NOMO-1 treated with dmso at 0.1 percent for 144 hours (cell line): ENCODE measurements around the gene HK1.
A peak's percentile ranks its signal among the peaks of the same experiment; 100 is the strongest.

Experiments
- DNase-seq: peaks from one replicate; lab custom pipeline; 2025; ENCODE audit not compliant: unreplicated experiment; lab: John Stamatoyannopoulos, UW

HK1 gene

DNA sequence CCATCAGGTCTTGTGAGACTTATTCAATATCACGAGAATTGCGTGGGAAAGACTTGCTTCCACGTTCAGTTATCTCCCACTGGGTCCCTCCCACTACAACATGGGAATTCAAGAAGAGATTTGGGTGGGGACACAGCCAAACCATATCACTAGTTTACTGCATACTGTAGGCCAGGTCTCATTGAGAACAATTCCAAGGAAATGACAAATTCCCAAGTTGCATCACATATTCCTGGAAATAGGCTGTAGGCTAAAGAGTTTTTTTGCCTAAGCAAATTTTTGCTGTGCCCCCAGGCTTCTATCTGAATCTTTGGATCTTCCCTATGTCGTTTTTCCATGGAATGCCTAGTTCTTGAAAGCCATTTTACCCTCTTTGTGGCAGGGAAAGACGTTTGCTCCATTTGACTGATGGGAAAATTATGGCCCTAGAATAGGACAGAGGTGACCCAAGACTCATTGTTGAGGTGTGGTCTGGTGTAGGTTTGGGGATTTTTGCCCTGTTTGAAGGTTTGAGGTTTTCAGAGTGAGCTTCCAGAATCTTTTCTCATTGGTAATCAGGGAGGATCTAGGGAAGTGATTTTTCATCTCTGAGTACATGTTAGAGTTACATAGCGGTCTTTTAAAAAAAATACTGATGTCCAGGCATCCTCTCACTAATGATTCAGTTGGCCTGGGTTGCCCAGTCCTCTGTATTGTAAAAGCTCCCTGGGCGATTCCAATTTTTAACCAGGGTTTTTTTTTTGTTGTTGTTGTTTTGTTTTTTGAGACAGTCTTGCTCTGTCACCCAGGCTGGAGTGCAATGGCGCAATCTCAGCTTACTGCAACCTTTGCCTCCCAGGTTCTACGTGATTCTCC lies 94.1 kb downstream of the HK1 start:
- DNase-seq = no peak

DNA sequence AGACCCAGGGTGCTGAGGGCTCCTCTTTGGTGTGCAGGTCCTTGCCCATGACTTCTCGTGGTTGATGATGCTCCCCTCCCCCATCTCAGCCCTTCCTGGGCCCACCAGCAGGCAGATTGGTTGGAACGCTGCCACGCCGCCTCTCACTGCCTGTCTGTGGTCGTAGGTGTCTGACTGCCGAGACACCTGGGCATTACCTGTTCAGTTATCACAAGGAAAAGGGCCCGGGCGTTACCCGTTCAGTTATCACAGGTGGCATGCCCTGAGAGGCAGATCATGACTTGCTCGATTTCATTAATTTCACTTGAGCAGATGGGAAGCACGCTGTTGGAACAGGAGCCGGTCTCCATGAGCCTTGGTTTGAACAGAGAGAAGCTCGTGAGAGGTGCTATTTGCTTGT lies 95.9 kb downstream of the HK1 start:
- DNase-seq = no peak

DNA sequence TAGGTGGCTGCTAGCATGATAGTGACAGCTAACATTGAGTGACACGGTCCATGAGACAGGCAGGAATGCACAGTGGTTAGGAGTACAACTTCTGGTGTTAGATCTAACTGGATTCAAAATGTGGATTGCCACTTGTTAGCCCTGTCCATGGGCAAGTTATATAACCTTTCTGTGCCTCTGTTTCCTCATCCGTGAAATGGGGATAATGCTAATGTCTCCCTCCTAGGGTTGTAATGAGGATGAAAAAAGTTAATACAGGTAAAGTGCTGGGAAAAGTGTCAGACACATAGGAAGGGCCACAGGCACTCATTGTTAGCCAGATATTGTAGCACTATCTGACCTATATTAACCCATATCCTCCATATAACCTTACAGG lies 96.6 kb downstream of the HK1 start:
- no peak for DNase-seq

DNA sequence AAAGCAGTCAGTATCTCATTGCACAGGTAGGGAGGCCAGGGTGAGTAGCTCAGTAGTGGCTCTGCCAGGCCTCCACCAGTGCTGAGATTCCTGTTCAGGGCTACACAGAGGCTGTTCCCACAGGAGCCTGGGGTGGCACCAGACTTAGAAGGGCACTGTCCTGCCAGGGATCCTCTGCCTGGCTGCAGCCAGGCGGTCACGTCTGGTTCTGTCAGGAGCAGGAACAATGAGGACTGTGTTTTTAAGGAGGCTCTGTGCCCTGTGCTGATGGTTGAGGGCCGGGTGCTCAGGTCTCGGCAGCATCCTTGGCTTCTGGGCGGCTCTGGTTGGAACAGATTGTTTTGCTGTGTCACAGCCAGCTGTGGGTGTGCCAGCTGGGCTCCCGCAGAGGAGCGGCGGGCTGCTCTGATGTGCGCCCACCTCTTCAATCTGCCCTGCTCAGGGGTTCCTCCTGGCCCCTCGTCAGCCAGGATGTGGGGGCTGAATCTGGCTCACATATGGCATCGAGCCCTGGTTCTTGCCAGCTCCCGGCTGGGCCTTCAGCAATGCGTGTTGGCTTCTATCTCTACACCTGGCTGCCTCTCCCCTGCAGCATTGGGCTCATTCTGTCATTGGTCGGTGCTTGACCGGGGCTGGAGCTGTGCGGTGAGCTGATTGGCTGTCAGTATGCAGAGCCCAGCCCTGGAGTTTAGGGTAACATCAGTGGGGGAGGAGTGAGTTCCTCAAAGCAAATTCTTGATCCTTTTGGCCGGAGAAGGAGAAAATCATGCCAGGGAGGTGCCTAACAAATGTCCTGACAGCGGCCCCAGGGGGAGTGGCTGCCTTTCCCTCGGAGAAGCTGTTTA lies 97.2 kb downstream of the HK1 start:
- DNase-seq = no peak

- DNase-seq = no peak
Observed at GRCh38 chr10:69376662-69377061, 98.4 kb downstream of the HK1 start.

DNA sequence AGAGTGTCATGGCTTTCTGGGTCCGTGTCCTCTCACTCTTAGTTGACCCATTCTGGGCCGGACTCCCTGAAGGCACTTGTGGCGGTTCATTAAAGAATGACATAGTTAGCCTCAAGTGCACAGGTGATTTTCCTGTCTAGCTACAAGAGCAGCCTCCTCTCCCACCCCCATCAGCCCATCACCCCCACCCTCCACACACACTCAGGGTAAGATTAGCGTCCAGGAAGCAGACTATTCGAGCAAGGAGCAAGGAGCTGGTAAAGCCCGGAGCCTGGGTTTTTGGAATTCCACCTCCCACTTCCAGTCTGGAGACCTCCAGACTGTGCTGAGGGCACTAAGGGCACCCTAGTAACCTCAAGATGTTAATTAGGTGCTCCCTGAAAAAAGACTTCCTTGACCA lies 98.9 kb downstream of the HK1 start:
- DNase-seq = no peak

GRCh38 chr10:69377933-69378332 lies 99.6 kb downstream of the HK1 start:
- no peak for DNase-seq

- no peak for DNase-seq
Observed at GRCh38 chr10:69379800-69380199, 101.5 kb downstream of the HK1 start.

- DNase-seq = no peak
Observed at GRCh38 chr10:69382382-69383117, 104.3 kb downstream of the HK1 start.

DNA sequence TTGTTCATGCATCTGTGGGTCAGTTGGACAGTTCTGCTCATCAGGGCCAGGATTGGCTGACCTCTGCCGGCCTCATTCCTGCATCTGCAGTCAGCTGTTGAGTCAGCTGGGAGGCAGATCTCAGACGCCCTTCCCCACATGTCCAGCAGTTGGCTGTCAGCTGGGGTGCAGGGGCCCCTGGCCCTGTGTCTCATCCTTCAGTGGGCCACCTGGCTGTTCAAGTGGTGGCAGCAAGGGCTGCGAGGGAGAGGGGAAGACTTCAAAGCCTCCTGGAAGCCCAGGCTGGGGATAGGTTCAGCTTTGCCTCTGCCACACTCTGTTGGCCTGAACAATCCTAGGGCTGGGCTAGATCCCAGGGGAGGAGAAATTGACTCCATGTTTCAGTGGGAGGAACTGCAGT lies 105.3 kb downstream of the HK1 start:
- no peak for DNase-seq

DNA sequence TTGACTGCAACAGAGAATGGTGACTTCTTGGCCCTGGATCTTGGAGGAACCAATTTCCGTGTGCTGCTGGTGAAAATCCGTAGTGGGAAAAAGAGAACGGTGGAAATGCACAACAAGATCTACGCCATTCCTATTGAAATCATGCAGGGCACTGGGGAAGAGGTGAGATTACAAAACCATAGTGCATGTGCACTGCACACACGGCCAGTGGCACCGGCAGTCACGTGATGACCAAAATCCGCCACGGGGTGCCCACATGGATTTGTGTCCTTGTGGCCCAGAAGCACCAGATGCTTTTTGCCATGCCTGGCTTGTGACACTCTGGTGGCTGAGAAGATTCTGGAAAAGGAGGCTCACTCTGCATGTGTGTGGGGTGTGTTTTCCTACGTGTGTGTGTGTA lies 106.0 kb downstream of the HK1 start:
- no peak for DNase-seq

DNA sequence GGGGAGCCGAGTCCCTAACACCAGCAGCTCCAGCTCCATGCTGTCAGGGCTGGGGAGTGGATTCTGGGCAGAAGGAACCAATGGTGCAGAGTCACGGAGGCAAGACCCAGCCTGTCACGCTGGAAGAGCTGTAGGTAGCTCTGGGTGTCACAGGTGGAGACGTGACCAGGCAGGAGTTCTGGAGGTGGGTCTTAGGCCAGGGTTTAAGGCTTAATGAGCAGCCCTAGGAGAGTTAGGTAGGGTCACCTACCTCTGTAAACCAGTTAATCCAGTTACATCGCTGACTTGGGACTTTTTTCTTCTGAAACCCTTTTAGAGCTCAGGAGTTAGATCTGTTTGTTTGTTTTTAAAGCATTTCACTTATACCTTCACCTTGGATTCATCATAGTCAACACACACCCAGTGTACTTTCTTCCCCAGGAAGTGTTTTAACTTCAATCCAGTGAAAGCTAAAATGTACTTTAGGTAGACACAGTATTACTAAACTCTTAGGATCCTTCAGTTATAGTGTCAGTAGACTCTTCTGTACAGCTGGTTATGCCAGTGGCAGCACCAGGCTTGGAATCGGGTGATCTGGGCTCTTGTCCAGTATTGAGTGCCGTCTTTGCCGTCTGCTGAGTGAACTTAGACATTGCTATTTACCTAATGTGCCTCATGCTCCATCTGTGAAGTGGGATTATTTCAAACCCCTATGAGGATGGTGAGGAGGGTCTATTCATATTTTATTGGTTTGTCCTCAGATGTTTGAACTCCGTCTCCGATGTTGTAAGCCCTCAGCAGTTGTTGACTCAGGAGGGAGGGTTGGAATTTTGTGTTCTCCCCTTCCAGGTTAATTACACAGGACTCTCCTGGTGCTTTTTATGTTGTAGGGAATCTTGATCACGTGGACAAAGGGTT lies 107.4 kb downstream of the HK1 start:
- DNase-seq = no peak

DNA sequence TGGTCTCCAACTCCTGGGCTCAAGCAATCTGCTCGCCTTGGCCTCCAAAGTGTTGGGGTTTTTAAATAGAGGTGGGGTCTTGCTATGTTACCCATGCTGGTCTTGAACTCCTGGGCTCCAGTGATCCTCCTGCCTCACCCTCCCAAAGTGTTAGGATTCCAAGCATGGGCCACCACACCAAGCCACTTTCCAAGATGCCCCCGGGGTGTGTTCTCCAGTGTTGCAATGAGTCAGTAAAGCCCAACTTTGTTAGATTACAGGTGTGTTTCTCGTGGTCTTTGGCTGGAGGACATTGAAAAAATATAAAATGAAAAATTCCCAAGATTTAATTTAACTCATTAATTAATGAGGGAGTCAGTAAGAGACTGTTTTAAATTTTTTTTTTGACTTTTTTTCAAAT lies 109.2 kb downstream of the HK1 start:
- no peak for DNase-seq

- DNase-seq = no peak
Observed at GRCh38 chr10:69388488-69388887, 110.2 kb downstream of the HK1 start.

DNA sequence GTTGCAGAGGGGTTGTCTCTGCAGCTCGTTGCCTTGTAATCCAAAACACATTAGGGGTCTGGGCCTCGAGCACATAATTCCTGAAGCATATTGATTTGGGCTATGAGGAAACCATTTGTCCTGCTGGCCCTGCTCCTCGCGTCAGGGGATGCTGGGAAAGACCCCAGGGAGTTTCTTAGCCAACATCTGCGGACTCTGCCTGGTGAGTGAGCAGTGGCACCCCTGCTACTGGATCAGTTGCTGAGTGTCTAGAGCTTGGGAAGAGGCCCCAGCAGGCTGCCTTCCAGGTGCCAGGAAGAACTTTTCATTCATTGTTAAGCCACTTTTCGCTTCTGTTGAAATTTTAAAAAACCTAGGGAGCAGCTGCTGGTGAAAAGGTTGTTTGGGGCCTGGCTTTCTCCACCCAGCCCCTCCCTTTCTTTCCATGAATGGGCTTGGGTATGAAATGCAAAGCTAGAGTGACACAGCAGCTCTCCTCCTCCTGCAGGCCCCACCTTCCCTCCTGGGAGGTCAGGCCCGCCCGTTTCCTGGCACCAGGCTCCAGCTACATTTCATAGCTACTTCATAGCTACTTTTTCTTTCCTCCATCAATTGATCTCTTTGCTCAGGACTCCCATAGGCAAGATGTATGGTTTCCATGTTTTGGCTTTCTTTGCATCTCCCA lies 111.7 kb downstream of the HK1 start:
- DNase-seq = no peak

- no peak for DNase-seq
Observed at GRCh38 chr10:69391158-69391557, 112.9 kb downstream of the HK1 start.

DNA sequence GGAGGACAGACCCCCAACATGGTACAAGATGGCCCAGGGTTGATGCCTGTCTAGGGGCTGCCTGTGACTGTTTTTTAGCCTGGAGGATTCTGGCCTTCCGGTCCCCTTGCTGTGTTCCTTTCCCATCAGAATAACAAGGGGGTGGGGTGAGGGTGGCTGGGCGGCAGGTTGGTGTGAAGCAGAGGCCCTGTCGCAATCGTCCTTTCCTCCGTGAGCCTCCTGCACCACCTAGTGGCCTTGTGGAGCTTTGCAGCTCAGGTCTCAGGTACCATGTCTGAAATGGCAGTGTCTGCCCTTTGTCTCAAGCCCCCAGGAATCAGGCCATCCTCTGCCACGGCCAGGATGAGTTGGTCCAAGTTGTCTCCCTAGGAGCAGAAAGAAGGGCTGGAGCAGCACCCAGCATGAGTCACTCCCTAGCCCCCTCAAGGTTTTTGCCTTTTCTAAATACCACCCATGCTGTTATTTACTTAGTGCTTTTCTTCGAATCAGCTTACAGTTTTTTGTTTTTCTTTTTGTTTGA lies 114.2 kb downstream of the HK1 start:
- peak; percentile 70 for DNase-seq

- no peak for DNase-seq
Observed at GRCh38 chr10:69394020-69394419, 115.7 kb downstream of the HK1 start.

- no peak for DNase-seq
Observed at GRCh38 chr10:69397972-69398371, 119.7 kb downstream of the HK1 start.

DNA sequence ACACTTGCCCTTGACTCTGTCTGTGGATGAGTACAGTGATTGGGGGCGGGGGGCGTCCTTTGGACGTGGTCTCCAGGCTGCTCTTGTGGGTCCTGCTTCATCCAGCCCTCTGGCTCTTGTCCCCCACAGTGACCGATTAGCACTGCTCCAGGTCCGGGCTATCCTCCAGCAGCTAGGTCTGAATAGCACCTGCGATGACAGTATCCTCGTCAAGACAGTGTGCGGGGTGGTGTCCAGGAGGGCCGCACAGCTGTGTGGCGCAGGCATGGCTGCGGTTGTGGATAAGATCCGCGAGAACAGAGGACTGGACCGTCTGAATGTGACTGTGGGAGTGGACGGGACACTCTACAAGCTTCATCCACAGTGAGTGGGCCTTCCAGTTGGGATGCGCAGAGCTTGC lies 120.2 kb downstream of the HK1 start:
- no peak for DNase-seq
